ENCODE data around the gene TENM4.

DNA sequence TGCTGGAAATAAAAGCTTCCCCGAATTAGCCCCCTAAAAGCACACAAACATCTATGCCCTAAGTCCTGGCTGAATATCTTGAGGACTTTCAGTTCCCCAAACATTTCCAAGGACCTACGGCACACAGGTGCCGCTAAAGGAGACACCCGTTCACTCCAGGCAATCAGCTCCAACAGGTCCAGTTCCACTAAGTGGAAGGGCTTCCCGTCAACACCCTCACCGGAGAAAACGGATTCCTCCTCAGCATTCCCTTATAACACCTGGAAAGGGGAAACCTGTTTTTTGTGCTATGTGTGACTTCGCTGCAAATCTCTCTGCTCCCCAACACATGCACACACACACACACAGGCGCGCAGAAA, 3.9 kb downstream of the TENM4 start:
- no peak for TF ChIP-seq POLR2A (IDR thresholded peaks at IDR 0.05)
- TF ChIP-seq, protein P1, sequence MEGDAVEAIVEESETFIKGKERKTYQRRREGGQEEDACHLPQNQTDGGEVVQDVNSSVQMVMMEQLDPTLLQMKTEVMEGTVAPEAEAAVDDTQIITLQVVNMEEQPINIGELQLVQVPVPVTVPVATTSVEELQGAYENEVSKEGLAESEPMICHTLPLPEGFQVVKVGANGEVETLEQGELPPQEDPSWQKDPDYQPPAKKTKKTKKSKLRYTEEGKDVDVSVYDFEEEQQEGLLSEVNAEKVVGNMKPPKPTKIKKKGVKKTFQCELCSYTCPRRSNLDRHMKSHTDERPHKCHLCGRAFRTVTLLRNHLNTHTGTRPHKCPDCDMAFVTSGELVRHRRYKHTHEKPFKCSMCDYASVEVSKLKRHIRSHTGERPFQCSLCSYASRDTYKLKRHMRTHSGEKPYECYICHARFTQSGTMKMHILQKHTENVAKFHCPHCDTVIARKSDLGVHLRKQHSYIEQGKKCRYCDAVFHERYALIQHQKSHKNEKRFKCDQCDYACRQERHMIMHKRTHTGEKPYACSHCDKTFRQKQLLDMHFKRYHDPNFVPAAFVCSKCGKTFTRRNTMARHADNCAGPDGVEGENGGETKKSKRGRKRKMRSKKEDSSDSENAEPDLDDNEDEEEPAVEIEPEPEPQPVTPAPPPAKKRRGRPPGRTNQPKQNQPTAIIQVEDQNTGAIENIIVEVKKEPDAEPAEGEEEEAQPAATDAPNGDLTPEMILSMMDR (IDR thresholded peaks at IDR 0.05): no peak

All from heart left ventricle (tissue), 13 donors.